Muscle of back (tissue), 11 donors: ENCODE data around the gene PCDHB15. TPM values are rescaled to one million over a fixed set of nuclear protein-coding genes. Genes with fewer than 3 reads are reported as not detected.
"Not testable (repeated sequence)": the region's sequence is repeated elsewhere in the genome, so short reads cannot be mapped to it uniquely, and the experiment has no call there.

Experiments used
- DNase-seq, 3 donors: peaks; one replicate each; pipeline versions ENCODE4 v3.0.0 to v3.0.0-alpha.2; 2013
- polyA plus RNA-seq, 10 donors: library from polyadenylated mRNA; unstranded; fragments of 120-200 nt; gene quantifications; one replicate each; pipeline ENCODE4 v1.2.1, GENCODE V29; 2013; ENCODE audit not compliant: insufficient read length in 10 of 10

PCDHB15 gene
- polyA plus RNA-seq, 10 donors, result 5.9 to 9.7 (median 7.8) TPM

DNA sequence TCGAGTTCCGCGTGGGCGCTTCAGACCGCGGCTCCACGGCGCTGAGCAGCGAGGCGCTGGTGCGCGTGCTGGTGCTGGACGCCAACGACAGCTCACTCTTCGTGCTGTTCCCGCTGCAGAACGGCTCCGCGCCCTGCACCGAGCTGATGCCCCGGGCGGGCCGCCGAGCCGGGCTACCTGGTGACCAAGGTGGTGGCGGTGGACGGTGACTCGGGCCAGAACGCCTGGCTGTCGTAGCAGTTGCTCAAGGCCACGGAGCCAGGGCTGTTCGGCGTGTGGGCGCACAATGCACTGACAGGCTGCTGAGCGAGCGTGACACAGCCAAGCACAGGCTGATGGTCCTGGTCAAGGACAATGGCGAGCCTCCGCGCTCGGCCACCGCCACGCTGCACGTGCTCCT is 3.7 kb upstream of the PCDHB15 start:
- no peak for DNase-seq

- DNase-seq, result not testable (repeated sequence)
These were observed 1.8 kb downstream of the PCDHB15 start for GRCh38 chr5:141246971-141247370.

DNA sequence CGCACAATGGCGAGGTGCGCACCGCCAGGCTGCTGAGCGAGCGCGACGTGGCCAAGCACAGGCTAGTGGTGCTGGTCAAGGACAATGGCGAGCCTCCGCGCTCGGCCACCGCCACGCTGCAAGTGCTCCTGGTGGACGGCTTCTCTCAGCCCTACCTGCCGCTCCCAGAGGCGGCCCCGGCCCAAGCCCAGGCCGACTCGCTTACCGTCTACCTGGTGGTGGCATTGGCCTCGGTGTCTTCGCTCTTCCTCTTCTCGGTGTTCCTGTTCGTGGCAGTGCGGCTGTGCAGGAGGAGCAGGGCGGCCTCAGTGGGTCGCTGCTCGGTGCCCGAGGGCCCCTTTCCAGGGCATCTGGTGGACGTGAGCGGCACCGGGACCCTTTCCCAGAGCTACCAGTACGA is 2.2 kb downstream of the PCDHB15 start:
- DNase-seq, result not testable (repeated sequence)

- DNase-seq, result no peak
These were observed 5.4 kb downstream of the PCDHB15 start for GRCh38 chr5:141250576-141250975.

DNA sequence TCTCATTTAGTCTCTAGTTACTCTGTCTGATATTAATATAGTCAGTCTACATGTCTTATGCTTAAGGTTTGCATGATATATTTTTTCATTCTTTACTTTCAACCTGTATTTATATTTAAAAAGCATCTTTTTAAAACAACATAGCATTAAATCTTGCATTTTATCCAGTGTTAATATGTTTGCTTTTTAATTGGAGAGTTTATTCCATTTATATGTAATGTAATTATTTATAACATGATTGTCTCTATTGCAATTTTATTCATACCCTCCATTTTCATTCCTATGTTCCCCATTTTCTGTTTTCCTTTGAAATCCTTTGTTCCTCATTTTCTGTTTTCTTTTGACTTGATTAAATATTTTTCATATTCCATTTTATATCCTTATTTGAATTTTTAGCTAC is 13.3 kb downstream of the PCDHB15 start:
- no peak for DNase-seq

- no peak for DNase-seq
These were observed 13.8 kb downstream of the PCDHB15 start for GRCh38 chr5:141258948-141259347.

- no peak for DNase-seq
These were observed 15.5 kb downstream of the PCDHB15 start for GRCh38 chr5:141260458-141261237.

GRCh38 chr5:141261238-141261546 is 16.0 kb downstream of the PCDHB15 start:
- no peak for DNase-seq

- no peak for DNase-seq
These were observed 24.0 kb downstream of the PCDHB15 start for GRCh38 chr5:141269195-141269594.

- DNase-seq, result no peak
These were observed 27.7 kb downstream of the PCDHB15 start for GRCh38 chr5:141272906-141273305.

GRCh38 chr5:141298376-141298775 is 53.2 kb downstream of the PCDHB15 start:
- no peak for DNase-seq

Other genes starting within 250 kb of the PCDHB15 start
- under 1 TPM; 0.07 to 0.20 (median 0.10) TPM for gene PCDHB1, start 194.0 kb upstream of the PCDHB15 start, polyA plus RNA-seq
- 1 to 10 TPM; 2.3 to 5.9 (median 4.2) TPM for gene PCDHB2, start 150.8 kb upstream of the PCDHB15 start, polyA plus RNA-seq
- 1 to 10 TPM; 1.6 to 2.8 (median 2.0) TPM for gene PCDHB3, start 144.9 kb upstream of the PCDHB15 start, polyA plus RNA-seq
- 1 to 10 TPM; 2.8 to 4.6 (median 3.1) TPM for gene PCDHB4, start 123.6 kb upstream of the PCDHB15 start, polyA plus RNA-seq
- gene PCDHB5, start 110.2 kb upstream of the PCDHB15 start, polyA plus RNA-seq, result 1 to 10 TPM; 2.7 to 5.1 (median 3.9) TPM
- 1 to 10 TPM; 1.3 to 2.5 (median 1.8) TPM for gene PCDHB6, start 95.3 kb upstream of the PCDHB15 start, polyA plus RNA-seq
- gene PCDHB7, start 72.8 kb upstream of the PCDHB15 start, polyA plus RNA-seq, result 1 to 10 TPM; 1.8 to 3.5 (median 2.6) TPM
- gene PCDHB8, start 67.6 kb upstream of the PCDHB15 start, polyA plus RNA-seq, result 1 to 10 TPM in 8 of 10 donors, under 1 TPM in 2; 0.34 to 2.4 (median 1.3) TPM
- gene PCDHB16, start 63.0 kb upstream of the PCDHB15 start, polyA plus RNA-seq, result 1 to 10 TPM; 2.3 to 6.1 (median 4.2) TPM
- gene PCDHB9, start 58.2 kb upstream of the PCDHB15 start, polyA plus RNA-seq, result 1 to 10 TPM; 1.4 to 3.9 (median 2.5) TPM
- 1 to 10 TPM; 3.6 to 6.4 (median 4.9) TPM for gene PCDHB10, start 53.0 kb upstream of the PCDHB15 start, polyA plus RNA-seq
- 1 to 10 TPM; 1.6 to 3.5 (median 2.7) TPM for gene PCDHB11, start 45.8 kb upstream of the PCDHB15 start, polyA plus RNA-seq
- gene PCDHB12, start 36.7 kb upstream of the PCDHB15 start, polyA plus RNA-seq, result 1 to 10 TPM; 2.3 to 3.7 (median 2.8) TPM
- 1 to 10 TPM; 2.3 to 3.6 (median 2.6) TPM for gene PCDHB13, start 31.5 kb upstream of the PCDHB15 start, polyA plus RNA-seq
- 1 to 10 TPM; 5.3 to 8.1 (median 6.6) TPM for gene PCDHB14, start 22.1 kb upstream of the PCDHB15 start, polyA plus RNA-seq
- gene SLC25A2, start 58.7 kb downstream of the PCDHB15 start, polyA plus RNA-seq, result under 1 TPM in 1 of 10 donors, not detected in 9; 0.17 TPM
- gene TAF7, start 75.4 kb downstream of the PCDHB15 start, polyA plus RNA-seq, result 10 to 100 TPM; 74.5 to 97.2 (median 82.8) TPM
- under 1 TPM; 0.38 to 0.64 (median 0.54) TPM for gene PCDHGA1, start 85.1 kb downstream of the PCDHB15 start, polyA plus RNA-seq
- 1 to 10 TPM; 1.7 to 3.1 (median 2.4) TPM for gene PCDHGA2, start 93.4 kb downstream of the PCDHB15 start, polyA plus RNA-seq
- gene PCDHGA3, start 98.4 kb downstream of the PCDHB15 start, polyA plus RNA-seq, result 1 to 10 TPM; 1.2 to 1.7 (median 1.4) TPM
- gene PCDHGB1, start 104.7 kb downstream of the PCDHB15 start, polyA plus RNA-seq, result under 1 TPM; 0.36 to 0.88 (median 0.60) TPM
- 1 to 10 TPM; 1.1 to 1.8 (median 1.3) TPM for gene PCDHGA4, start 109.6 kb downstream of the PCDHB15 start, polyA plus RNA-seq
- gene PCDHGB2, start 114.6 kb downstream of the PCDHB15 start, polyA plus RNA-seq, result 1 to 10 TPM; 1.9 to 2.6 (median 2.2) TPM
- 1 to 10 TPM; 1.9 to 3.3 (median 2.6) TPM for gene PCDHGA5, start 118.8 kb downstream of the PCDHB15 start, polyA plus RNA-seq
- 1 to 10 TPM in 9 of 10 donors, under 1 TPM in 1; 0.99 to 1.7 (median 1.4) TPM for gene PCDHGB3, start 124.8 kb downstream of the PCDHB15 start, polyA plus RNA-seq
- gene PCDHGA6, start 128.5 kb downstream of the PCDHB15 start, polyA plus RNA-seq, result 1 to 10 TPM; 2.4 to 5.4 (median 3.4) TPM
- 1 to 10 TPM; 1.2 to 2.0 (median 1.4) TPM for gene PCDHGA7, start 137.3 kb downstream of the PCDHB15 start, polyA plus RNA-seq
- gene PCDHGB4, start 142.3 kb downstream of the PCDHB15 start, polyA plus RNA-seq, result 1 to 10 TPM; 1.7 to 3.9 (median 2.5) TPM
- gene PCDHGA8, start 147.2 kb downstream of the PCDHB15 start, polyA plus RNA-seq, result under 1 TPM; 0.43 to 0.83 (median 0.57) TPM
- gene PCDHGB5, start 152.6 kb downstream of the PCDHB15 start, polyA plus RNA-seq, result 1 to 10 TPM; 2.5 to 7.0 (median 4.1) TPM
- gene PCDHGA9, start 157.4 kb downstream of the PCDHB15 start, polyA plus RNA-seq, result 1 to 10 TPM; 3.4 to 5.3 (median 3.8) TPM
- gene PCDHGB6, start 162.6 kb downstream of the PCDHB15 start, polyA plus RNA-seq, result 1 to 10 TPM; 2.7 to 6.8 (median 4.3) TPM
- 1 to 10 TPM; 1.2 to 2.8 (median 1.8) TPM for gene PCDHGA10, start 167.6 kb downstream of the PCDHB15 start, polyA plus RNA-seq
- gene PCDHGB7, start 172.3 kb downstream of the PCDHB15 start, polyA plus RNA-seq, result 10 to 100 TPM in 1 of 10 donors, 1 to 10 TPM in 9; 7.4 to 11.7 (median 8.2) TPM
- gene PCDHGA11, start 175.7 kb downstream of the PCDHB15 start, polyA plus RNA-seq, result 1 to 10 TPM; 2.9 to 4.8 (median 3.3) TPM
- gene PCDHGA12, start 185.1 kb downstream of the PCDHB15 start, polyA plus RNA-seq, result 1 to 10 TPM; 1.2 to 3.1 (median 2.3) TPM
- gene PCDHGC3, start 230.6 kb downstream of the PCDHB15 start, polyA plus RNA-seq, result 100 to 1,000 TPM in 8 of 10 donors, 10 to 100 TPM in 2; 95.8 to 177 (median 115) TPM
- gene PCDHGC4, start 239.6 kb downstream of the PCDHB15 start, polyA plus RNA-seq, result 1 to 10 TPM in 9 of 10 donors, under 1 TPM in 1; 0.93 to 2.2 (median 1.6) TPM
- gene PCDHGC5, start 243.7 kb downstream of the PCDHB15 start, polyA plus RNA-seq, result 1 to 10 TPM in 1 of 10 donors, under 1 TPM in 9; 0.25 to 1.4 (median 0.44) TPM